Activated CD4-positive, CD25-positive, alpha-beta regulatory T cell treated with anti-CD3 and anti-CD28 coated beads, Interleukin-2, amount 50 U/mL, for 24 hours (primary cell): ENCODE results near the gene LRRC36.

Source experiments
- ATAC-seq, 2 donors: fragments of 150-1000 bp; cut with Tn5 transposase; one replicate each; pipeline ENCODE4 v1.10.0; 2021; ENCODE audit warnings: mild to moderate bottlenecking in 1 of 2, moderate library complexity in 1 of 2

The LRRC36 gene

DNA sequence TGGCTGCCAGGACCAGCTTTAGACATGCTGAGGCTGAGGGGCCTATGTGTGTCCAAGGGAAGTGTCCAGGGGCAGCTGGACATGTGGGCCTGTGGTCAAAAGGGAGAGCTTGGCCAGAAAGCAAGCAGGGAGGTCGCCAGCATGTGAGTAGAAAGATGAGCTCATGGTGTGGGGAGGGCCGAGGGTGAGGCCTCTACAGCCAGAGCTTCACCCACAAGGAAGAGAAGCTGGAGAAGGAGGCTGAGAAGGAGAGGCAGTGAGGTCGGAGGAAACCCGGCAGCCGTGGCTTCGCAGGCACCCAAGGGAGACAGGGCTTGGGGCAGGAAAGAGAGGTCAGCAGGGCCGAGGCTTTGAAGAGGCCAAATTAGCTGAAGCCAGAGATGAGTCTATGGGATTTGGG is 100.3 kb downstream of the LRRC36 start:
- ATAC-seq = no peak

DNA sequence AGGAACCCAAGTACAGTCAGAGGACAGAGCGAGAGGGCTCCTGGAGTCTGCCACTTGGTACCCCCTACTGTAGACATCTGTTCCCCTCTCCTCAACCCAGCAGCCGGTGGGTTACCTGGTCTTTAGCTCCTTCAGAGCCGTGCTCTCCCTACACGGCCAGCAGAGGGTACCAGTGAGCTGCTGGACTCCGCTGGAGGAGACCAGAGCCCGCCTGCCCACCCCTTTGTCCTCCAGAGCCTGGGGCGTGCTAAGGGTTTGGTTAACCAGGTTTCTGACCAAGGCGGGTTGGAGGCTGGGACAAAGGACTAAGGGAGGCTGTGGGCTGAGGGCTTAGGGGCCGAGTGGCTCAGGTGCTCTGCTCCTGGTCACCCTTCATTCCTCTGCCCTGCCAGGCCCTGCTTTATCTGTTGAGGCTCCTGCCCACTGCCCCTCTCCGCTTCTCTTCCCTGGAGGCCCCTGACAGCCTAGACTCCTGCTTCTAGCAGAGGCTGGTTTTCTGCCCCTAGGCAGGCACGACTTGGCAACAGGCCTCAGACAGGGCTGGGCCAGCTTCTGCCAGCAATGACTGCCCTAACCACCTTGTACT is 101.6 kb downstream of the LRRC36 start:
- peak; percentile 58 to 63 for ATAC-seq

DNA sequence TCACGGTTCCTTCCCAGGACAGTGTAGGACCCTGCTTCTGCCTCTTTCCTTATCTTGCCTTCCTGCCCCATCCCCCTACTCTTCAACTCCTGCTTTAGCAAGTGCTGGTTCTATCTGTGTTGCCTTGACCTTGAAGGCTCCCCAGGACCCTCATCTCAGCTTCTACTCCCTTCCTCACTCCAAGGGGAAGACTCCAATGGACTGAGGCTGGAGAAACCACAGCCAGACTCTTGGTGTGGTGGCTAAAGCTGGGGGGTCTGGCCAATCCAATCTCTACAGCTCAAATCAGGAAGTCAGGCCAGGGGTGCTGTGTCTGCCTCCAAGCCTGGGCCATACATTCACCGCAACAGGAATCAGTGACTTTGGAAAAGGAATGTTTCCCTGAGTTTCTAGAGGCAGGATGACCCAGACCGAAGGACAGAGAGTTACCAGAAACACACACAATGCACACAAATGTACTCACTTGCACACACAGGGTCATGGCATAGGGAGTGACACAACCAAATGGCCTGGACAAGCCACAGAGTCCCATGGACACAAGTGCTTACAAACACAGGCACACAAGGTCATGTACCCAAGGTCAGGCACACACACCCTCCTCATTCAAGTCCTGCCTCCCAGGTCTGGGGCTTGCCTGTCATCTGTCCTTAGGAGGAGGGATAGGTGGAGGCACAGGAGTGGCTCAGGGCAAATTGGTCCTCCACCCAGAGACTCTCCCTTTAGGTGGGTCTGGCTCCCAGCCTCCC is 102.6 kb downstream of the LRRC36 start:
- no peak for ATAC-seq

DNA sequence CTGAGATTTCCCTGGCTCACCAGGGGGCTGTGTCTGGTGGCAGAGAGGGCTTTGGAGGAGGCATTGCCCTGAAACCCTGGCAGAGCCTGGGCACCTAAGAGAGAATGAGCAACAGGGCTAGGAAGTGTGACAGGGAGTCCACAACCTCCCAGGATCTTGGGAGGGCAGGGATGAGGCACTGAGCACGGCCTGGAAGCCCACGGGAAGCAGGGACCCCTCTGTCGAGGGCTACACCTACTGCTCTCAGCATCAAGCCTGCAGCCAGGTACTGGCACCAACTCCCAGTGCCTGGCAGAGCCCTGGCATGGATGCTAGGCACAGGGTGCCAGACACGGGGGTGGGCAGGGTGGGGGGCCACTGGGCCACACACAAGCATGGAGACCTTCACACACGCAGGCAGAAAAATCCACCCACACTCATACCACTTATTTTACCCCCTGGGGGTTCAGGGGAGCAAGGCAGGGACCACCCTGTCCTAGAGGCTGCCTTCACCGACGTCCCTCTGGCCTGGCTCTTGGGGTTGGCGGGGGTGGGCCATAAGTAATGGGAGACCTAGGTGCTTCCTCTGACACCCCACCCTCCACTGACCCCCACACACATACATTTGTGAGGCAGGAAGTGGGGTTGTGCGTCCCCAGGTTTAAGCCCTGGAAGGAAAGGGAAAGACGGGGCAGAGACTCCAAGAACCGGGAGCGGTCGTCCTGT is 103.3 kb downstream of the LRRC36 start:
- ATAC-seq = no peak

DNA sequence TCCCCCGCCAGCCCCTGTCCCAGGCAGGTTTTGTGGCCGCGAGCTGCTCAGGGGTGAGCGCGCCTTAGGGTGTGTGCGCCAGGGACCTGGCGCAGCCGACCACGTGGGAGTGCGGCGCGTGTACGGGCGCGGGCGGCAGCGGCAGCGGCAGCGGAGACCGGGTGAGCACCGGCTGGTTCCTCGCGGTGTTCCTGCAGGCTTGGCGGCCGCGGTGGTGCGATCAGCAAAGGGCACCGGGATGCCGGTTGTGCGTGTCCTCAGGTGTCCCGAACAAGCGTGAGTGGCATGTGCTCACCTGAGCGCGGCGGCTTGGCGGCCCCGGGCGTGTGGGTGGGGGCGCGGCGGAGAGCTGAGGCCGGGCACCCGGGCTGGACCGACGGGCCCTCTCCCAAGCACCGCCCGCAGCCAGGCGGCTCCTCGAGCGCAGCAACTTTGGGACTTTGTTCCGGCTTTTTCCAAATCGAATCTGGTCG is 103.9 kb downstream of the LRRC36 start:
- ATAC-seq = peak; percentile 41 to 60

DNA sequence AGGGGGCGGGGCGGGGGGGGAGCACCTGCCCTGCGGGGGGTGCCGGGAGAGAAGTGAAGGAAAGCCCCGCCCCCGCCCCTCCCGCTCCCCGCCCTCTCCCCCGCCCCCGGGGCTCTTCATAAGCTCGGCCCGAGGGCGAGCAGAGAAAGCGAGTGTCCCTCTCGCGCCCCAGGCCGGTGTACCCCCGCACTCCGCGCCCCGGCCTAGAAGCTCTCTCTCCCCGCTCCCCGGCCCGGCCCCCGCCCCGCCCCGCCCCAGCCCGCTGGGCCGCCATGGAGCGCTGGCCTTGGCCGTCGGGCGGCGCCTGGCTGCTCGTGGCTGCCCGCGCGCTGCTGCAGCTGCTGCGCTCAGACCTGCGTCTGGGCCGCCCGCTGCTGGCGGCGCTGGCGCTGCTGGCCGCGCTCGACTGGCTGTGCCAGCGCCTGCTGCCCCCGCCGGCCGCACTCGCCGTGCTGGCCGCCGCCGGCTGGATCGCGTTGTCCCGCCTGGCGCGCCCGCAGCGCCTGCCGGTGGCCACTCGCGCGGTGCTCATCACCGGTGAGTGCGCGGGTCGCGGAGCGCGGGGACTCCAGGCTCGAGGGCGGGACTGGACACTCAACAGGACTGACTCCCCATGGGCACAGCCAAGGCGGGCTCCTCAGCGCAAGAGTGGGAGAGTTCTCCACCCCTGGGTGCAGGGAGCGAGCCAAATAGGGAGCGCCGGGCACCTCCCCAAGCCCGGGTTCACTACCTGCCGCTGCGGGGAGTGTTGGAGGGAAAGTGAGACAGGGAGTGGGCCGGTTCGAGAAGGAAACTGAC is 104.6 kb downstream of the LRRC36 start, which contains the start of gene HSD11B2:
Gene HSD11B2, plus strand, starts transcription at position 145 of the 798 bp plus-strand sequence. Its CDS starts 128 bp downstream, at position 273.
- peak; percentile 28 to 44 for ATAC-seq

DNA sequence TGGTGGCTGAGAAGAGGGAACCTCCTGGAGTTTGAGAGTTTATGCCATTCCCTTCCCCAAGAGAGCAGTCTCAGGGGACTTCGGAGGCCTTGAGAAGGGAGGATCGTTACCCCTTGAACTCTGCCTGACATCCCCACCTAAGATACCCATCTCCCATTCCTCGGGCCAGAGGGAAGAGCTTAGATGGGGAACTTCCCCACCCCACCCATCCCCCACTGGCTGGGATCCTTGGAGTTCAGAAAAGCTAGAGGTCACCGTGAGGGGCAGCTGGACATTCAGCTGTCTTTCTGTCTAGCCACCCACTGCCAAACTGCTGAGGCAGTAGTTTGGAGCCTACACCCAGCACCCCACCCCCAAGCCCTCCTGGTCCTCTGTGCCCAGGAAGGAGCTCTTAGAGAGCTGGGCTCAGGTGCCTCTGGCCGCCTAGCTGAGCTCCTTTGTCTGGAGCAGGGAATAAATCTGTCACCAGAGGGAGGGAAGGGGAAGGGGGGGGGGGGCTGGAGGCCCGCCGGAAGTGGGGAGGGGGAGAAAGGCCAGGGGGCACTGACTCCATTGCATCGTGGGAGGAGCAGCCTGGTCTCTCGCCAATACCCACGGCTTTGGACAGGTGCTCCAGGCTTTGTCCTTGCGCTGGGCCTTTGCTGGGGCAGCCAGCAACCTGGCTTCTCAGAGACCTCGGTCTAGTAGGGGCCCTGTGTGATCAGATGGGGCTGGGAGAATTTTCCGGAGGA is 105.3 kb downstream of the LRRC36 start:
- ATAC-seq = no peak

DNA sequence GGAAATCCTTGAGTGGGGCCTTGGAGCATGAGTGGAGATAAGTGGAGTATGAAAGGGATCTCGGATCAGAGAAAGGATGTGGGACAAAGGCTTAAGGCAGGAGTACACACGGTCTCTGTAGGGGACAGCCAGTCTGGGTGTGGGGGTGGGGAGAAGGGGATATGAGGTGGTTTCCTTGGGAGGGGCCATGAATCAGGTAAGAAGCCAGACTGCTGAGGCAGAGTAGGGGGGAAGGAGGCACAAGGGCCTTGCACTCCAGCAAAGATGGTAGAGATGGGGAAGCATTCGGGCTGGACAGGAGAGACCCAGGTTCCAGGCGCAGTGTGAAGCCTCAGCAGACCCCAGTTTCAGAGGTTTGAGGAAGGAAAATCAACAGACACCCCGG is 105.9 kb downstream of the LRRC36 start:
- ATAC-seq = no peak

DNA sequence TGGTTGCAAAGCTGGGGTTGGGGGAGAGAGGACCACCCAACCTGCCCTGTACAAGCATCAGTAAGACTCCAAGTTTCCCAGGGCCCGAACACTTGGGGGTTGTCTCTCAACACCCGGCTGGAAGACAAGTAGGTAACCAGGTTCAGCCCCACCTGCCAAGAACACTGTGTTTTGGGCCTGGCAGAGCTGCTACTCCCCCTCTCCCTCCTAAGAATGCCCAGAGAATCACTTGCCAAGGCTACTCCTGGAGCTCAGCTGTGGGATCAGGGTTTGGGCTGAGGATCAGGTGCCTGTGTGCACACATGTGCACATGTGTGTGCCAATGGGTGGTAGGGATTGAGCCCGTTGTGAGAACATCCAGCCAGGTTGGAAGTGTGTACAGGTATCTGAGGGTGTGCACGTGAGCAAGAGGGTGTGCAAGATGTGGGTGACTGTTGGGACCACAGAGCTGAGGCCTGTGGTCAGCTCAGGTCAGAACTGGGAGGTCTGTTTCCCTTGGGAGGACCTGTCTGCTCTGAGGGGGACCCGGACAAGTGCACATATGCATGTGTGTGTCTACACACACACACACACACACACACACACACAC is 106.6 kb downstream of the LRRC36 start:
- ATAC-seq = no peak
